Measurements from ENCODE around the gene PXMP2.
"Not testable (repeated sequence)": the region's sequence is repeated elsewhere in the genome, so short reads cannot be mapped to it uniquely, and the experiment has no call there.

The PXMP2 gene

DNA sequence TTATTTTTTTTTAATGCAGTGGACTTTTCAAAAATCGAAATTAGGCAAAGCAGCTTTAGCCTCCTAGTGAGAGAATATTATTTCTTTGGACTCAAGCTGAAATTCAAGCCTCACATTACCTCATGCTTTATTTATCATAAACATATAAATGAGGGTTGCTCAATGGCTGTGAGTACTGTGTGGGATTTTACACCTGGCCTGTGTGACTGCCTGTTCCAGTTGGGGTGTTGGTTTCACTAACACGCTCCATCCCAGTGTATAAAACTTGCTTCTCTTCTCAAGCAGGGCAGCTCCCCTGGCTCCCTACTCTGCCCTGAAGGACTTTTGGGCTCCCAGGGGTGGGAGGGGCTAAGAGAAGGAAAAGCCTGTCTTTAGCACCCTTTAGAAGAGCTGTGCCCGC, 59.2 kb downstream of the PXMP2 start:
- no peak overlapping the region for H3K4me3 ChIP-seq (ENCODE audit: low read depth, low read length)

- no peak overlapping the region for H3K4me3 ChIP-seq (ENCODE audit: low read depth, low read length)
Observed at GRCh38 chr12:132747395-132747794, 60.0 kb downstream of the PXMP2 start.

- no peak overlapping the region for H3K4me3 ChIP-seq (ENCODE audit: low read depth, low read length)
Observed at GRCh38 chr12:132747896-132748295, 60.5 kb downstream of the PXMP2 start.

GRCh38 chr12:132748319-132748718, 60.9 kb downstream of the PXMP2 start:
- H3K4me3 ChIP-seq (ENCODE audit: low read depth, low read length) = no peak overlapping the region

DNA sequence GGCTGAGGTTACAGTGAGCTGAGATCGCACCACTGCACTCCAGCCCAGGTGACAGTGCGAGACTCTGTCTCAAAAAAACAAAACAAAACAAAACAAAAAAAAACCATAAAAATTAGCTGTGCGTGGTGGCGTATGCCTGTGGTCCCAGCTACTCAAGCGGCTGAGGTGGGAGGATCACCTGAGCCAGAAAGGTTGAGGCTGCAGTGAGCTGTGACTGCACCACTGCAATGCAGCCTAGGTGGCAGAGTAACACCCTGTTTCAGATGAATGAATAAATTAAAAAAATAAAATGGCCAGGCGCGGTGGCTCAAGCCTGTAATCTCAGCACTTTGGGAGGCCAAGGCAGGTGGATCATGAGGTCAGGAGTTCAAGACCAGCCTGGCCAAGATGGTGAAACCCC, 66.3 kb downstream of the PXMP2 start:
- H3K4me3 ChIP-seq (ENCODE audit: low read depth, low read length) = not testable (repeated sequence)

- no peak overlapping the region for H3K4me3 ChIP-seq (ENCODE audit: low read depth, low read length)
Observed at GRCh38 chr12:132754160-132754932, 67.0 kb downstream of the PXMP2 start.

Data from iPS-11a (cell line).